GM23248 (cell line): ENCODE measurements around the gene TBL1XR1. TPM values are rescaled to one million over a fixed set of nuclear protein-coding genes. Genes with fewer than 3 reads are reported as not detected.

Experiments
- DNase-seq: peaks from one replicate; pipeline ENCODE4 v3.0.0-alpha.2; 2015
- H2AFZ ChIP-seq: fragments of 200-600 bp; sonication (generic); 2 replicates; pipeline ENCODE4 v1.6.1; 2016; ENCODE audit warnings: antibody characterized with exemption
- H3F3A ChIP-seq: fragments of 200-600 bp; sonication (generic); 2 replicates; pipeline ENCODE4 v1.6.1; 2016; ENCODE audit warnings: mild to moderate bottlenecking, antibody characterized with exemption, mixed run types; ENCODE audit not compliant: insufficient read depth
- H3K27ac ChIP-seq: fragments of 200-600 bp; sonication (generic); 2 replicates; pipeline ENCODE4 v1.5.1; 2016; ENCODE audit warnings: mild to moderate bottlenecking
- H3K27me3 ChIP-seq: fragments of 200-600 bp; sonication (generic); replicated peaks from 2 replicates; pipeline ENCODE4 v1.6.1; 2016; ENCODE audit warnings: mild to moderate bottlenecking; ENCODE audit not compliant: insufficient read depth
- H3K36me3 ChIP-seq: fragments of 200-600 bp; sonication (generic); 2 replicates; pipeline ENCODE4 v1.6.1; 2016; ENCODE audit warnings: low read depth, mild to moderate bottlenecking
- H3K4me1 ChIP-seq: fragments of 200-600 bp; sonication (generic); 2 replicates; pipeline ENCODE4 v1.6.1; 2016; ENCODE audit warnings: mild to moderate bottlenecking; ENCODE audit not compliant: insufficient read depth
- H3K4me2 ChIP-seq: fragments of 200-600 bp; sonication (generic); one replicate; pipeline ENCODE4 v1.6.1; 2016; ENCODE audit warnings: mild to moderate bottlenecking; ENCODE audit not compliant: unreplicated experiment
- H3K4me3 ChIP-seq: fragments of 200-600 bp; sonication (generic); 2 replicates; pipeline ENCODE4 v1.5.1; 2016; ENCODE audit warnings: mild to moderate bottlenecking
- H3K79me2 ChIP-seq: fragments of 200-600 bp; sonication (generic); 2 replicates; pipeline ENCODE4 v1.6.1; 2016; ENCODE audit warnings: mild to moderate bottlenecking; ENCODE audit not compliant: insufficient read depth
- H3K9ac ChIP-seq: fragments of 200-600 bp; sonication (generic); 2 replicates; pipeline ENCODE4 v1.6.1; 2016; ENCODE audit warnings: mild to moderate bottlenecking
- H3K9me2 ChIP-seq: fragments of 200-600 bp; sonication (generic); 2 replicates; pipeline ENCODE4 v1.6.1; 2016; ENCODE audit warnings: mixed run types, mild to moderate bottlenecking, moderate library complexity; ENCODE audit not compliant: insufficient read depth
- H3K9me3 ChIP-seq: fragments of 200-600 bp; sonication (generic); one replicate; pipeline ENCODE4 v1.6.1; 2017; ENCODE audit warnings: low read depth
- H4K20me1 ChIP-seq: fragments of 200-600 bp; sonication (generic); 2 replicates; pipeline ENCODE4 v1.6.0; 2016; ENCODE audit not compliant: insufficient read depth
- EZH2 ChIP-seq: fragments of 200-600 bp; sonication (generic); IDR thresholded peaks from 2 replicates; pipeline ENCODE4 v1.6.1; 2018; ENCODE audit warnings: antibody characterized with exemption, mild to moderate bottlenecking; ENCODE audit not compliant: insufficient read depth, poor library complexity, severe bottlenecking
- EZH2phosphoT487 ChIP-seq: fragments of 200-600 bp; sonication (generic); IDR thresholded peaks from 2 replicates; pipeline ENCODE4 v1.6.1; 2018; ENCODE audit warnings: antibody characterized with exemption, moderate library complexity, mild to moderate bottlenecking, low read depth; ENCODE audit not compliant: insufficient read depth
- whole genome bisulfite sequencing, 2 experiments: methylation state at CpG; one replicate each; pipeline ENCODE4 v1.1.6; 2015 to 2017; ENCODE audit warnings: low lambda C conversion rate in 2 of 2, low coverage in 1 of 2; ENCODE audit errors: missing lambda C conversion rate in 2 of 2; 5-methylcytosine and 5-hydroxymethylcytosine counted together
- in situ Hi-C: fragments of 300-500 bp; cut with MboI; formaldehyde crosslinking; loops from 2 replicates; pipeline ENCODE4 v1.15.0; 2020
- polyA plus RNA-seq: library from polyadenylated mRNA; unstranded; fragments of >200 nt; fragmentation: Nextera tagmentation; extraction: Ambion mirVana; gene quantifications from 2 replicates; pipeline ENCODE4 v1.2.1, GENCODE V29; 2016
- total RNA-seq: library from RNA; depleted of rRNA; stranded (reverse); fragments of >200 nt; shearing (Covaris generic); gene quantifications from 2 replicates; pipeline ENCODE4 v1.2.3, GENCODE V29; 2014

TBL1XR1 gene
- total and polyA plus RNA-seq, 2 experiments from 2014 or later = 41.6 to 87.2 TPM

- no peak overlapping the region for H3K4me2 ChIP-seq
- no peaks in the 10 kb centered on the region; the same call in 1 of the 2 replicates for H3K4me1 ChIP-seq
- no peaks in the 10 kb centered on the region for H3K27me3 ChIP-seq
- peaks cover 37% of the 10 kb centered on the region; the same call in 1 of the 2 replicates for H4K20me1 ChIP-seq
- in situ Hi-C loops = no loop called here
- H3K27ac ChIP-seq = no peak overlapping the region
- no peak for DNase-seq
- H3K79me2 ChIP-seq = peaks cover 98% of the 10 kb centered on the region
- no peaks in the 10 kb centered on the region for H3K9me3 ChIP-seq
- TF ChIP-seq EZH2 (no peak), EZH2phosphoT487 (no peak)
- no peak overlapping the region for H2AFZ ChIP-seq
- no peaks in the 10 kb centered on the region for H3K9me2 ChIP-seq
- no peaks in the 10 kb centered on the region for H3K36me3 ChIP-seq
- H3F3A ChIP-seq = no peaks in the 10 kb centered on the region
- H3K4me3 ChIP-seq = no peak overlapping the region
- 93 to 95% methylated on average over 7 of the region's 7 CpGs for WGBS, 2 experiments
- H3K9ac ChIP-seq = no peak overlapping the region
Observed at GRCh38 chr3:177137774-177138705, 59.2 kb downstream of the TBL1XR1 start.

GRCh38 chr3:177136741-177137140 is 60.5 kb downstream of the TBL1XR1 start:
- Histone ChIP-seq H3K27ac (no peak overlapping the region), H3K4me3 (no peak overlapping the region), H3K4me1 (no peaks in the 10 kb centered on the region; the same call in 1 of the 2 replicates), H3K4me2 (no peak overlapping the region), H4K20me1 (peaks cover 30% of the 10 kb centered on the region; the same call in 1 of the 2 replicates), H2AFZ (no peak overlapping the region), H3K9ac (no peak overlapping the region), H3K79me2 (peaks cover 98% of the 10 kb centered on the region), H3K9me3 (no peaks in the 10 kb centered on the region), H3K27me3 (no peaks in the 10 kb centered on the region), H3K9me2 (no peaks in the 10 kb centered on the region), H3K36me3 (no peaks in the 10 kb centered on the region), H3F3A (no peaks in the 10 kb centered on the region)
- no peak for DNase-seq
- in situ Hi-C loops = no loop called here
- no peak for TF ChIP-seq EZH2
- TF ChIP-seq EZH2phosphoT487 = no peak
- WGBS, 2 experiments = 68 to 76% methylated on average over 6 of the region's 6 CpGs

GRCh38 chr3:177135841-177136492 is 61.3 kb downstream of the TBL1XR1 start:
- peaks cover 27% of the 10 kb centered on the region; the same call in 1 of the 2 replicates for H4K20me1 ChIP-seq
- H3K9me2 ChIP-seq = no peaks in the 10 kb centered on the region
- 95 to 97% methylated on average over 10 of the region's 10 CpGs for WGBS, 2 experiments
- peaks cover 98% of the 10 kb centered on the region for H3K79me2 ChIP-seq
- no peak overlapping the region for H3K4me3 ChIP-seq
- no peak overlapping the region for H3K27ac ChIP-seq
- no peak for TF ChIP-seq EZH2phosphoT487
- TF ChIP-seq EZH2 = no peak
- H3F3A ChIP-seq = no peaks in the 10 kb centered on the region
- H3K4me2 ChIP-seq = no peak overlapping the region
- H3K4me1 ChIP-seq = no peaks in the 10 kb centered on the region; the same call in 1 of the 2 replicates
- in situ Hi-C loops = no loop called here
- H2AFZ ChIP-seq = no peak overlapping the region
- H3K9ac ChIP-seq = no peak overlapping the region
- no peaks in the 10 kb centered on the region for H3K27me3 ChIP-seq
- no peaks in the 10 kb centered on the region for H3K9me3 ChIP-seq
- no peaks in the 10 kb centered on the region for H3K36me3 ChIP-seq
- DNase-seq = no peak

GRCh38 chr3:177134816-177135210 is 62.5 kb downstream of the TBL1XR1 start:
- no peak overlapping the region for H2AFZ ChIP-seq
- H3K36me3 ChIP-seq = no peaks in the 10 kb centered on the region
- H3K9me3 ChIP-seq = no peaks in the 10 kb centered on the region
- no peak overlapping the region for H3K9ac ChIP-seq
- no peak overlapping the region for H3K4me2 ChIP-seq
- WGBS, 2 experiments = 91 to 94% methylated on average over 6 to 8 of the region's 8 CpGs
- no peaks in the 10 kb centered on the region for H3K27me3 ChIP-seq
- peaks cover 98% of the 10 kb centered on the region for H3K79me2 ChIP-seq
- no peaks in the 10 kb centered on the region; the same call in 1 of the 2 replicates for H3K4me1 ChIP-seq
- TF ChIP-seq EZH2 (no peak), EZH2phosphoT487 (no peak)
- H3K27ac ChIP-seq = no peak overlapping the region
- no peaks in the 10 kb centered on the region for H3K9me2 ChIP-seq
- in situ Hi-C loops = no loop called here
- H4K20me1 ChIP-seq = peaks cover 23% of the 10 kb centered on the region; the same call in 1 of the 2 replicates
- no peaks in the 10 kb centered on the region for H3F3A ChIP-seq
- H3K4me3 ChIP-seq = no peak overlapping the region
- DNase-seq = no peak
